Measurements from ENCODE around the gene TAS2R10.

TAS2R10 gene

GRCh38 chr12:10851243-10851858 lies 25.2 kb upstream of the TAS2R10 start:
- TF ChIP-seq CTCF (IDR thresholded peaks at IDR 0.05): no peak
- no peak for TF ChIP-seq ZFX (IDR thresholded peaks at IDR 0.05; ENCODE audit: borderline replicate concordance)
- H3K27ac ChIP-seq: no peak overlapping the region

- no peak for TF ChIP-seq CTCF (IDR thresholded peaks at IDR 0.05)
- no peak for TF ChIP-seq ZFX (IDR thresholded peaks at IDR 0.05; ENCODE audit: borderline replicate concordance)
- H3K27ac ChIP-seq: no peak within 1 kb of the TSS
Observed at GRCh38 chr12:10849425-10849878, 23.3 kb upstream of the TAS2R10 start, which contains the start of gene PRR4. PRR4 (minus strand) TSS chr12:10849475; CDS start chr12:10849437, 38 bp downstream.

- H3K27ac ChIP-seq: no peak overlapping the region
- TF ChIP-seq ZFX (IDR thresholded peaks at IDR 0.05; ENCODE audit: borderline replicate concordance): no peak
- no peak for TF ChIP-seq CTCF (IDR thresholded peaks at IDR 0.05)
Observed at GRCh38 chr12:10847744-10848143, 21.6 kb upstream of the TAS2R10 start.

- TF ChIP-seq ZFX (IDR thresholded peaks at IDR 0.05; ENCODE audit: borderline replicate concordance) (no peak), CTCF (IDR thresholded peaks at IDR 0.05) (no peak)
- no peak overlapping the region for H3K27ac ChIP-seq
Observed at GRCh38 chr12:10842862-10843261, 16.7 kb upstream of the TAS2R10 start.

GRCh38 chr12:10838461-10838860 lies 12.3 kb upstream of the TAS2R10 start:
- TF ChIP-seq CTCF (IDR thresholded peaks at IDR 0.05) (no peak), ZFX (IDR thresholded peaks at IDR 0.05; ENCODE audit: borderline replicate concordance) (no peak)
- no peak overlapping the region for H3K27ac ChIP-seq

- no peak overlapping the region for H3K27ac ChIP-seq
- no peak for TF ChIP-seq CTCF (IDR thresholded peaks at IDR 0.05)
- TF ChIP-seq ZFX (IDR thresholded peaks at IDR 0.05; ENCODE audit: borderline replicate concordance): no peak
Observed at GRCh38 chr12:10829994-10830393, 3.8 kb upstream of the TAS2R10 start.

- H3K27ac ChIP-seq: no peak overlapping the region
- TF ChIP-seq CTCF (IDR thresholded peaks at IDR 0.05): no peak
- no peak for TF ChIP-seq ZFX (IDR thresholded peaks at IDR 0.05; ENCODE audit: borderline replicate concordance)
Observed at GRCh38 chr12:10824957-10825356, 1.2 kb downstream of the TAS2R10 start.

All from 22Rv1 (cell line).